Ovary (tissue), 9 donors: Measurements from ENCODE around the gene TRAPPC1. TPM values are rescaled to one million over a fixed set of nuclear protein-coding genes. Genes with fewer than 3 reads are reported as not detected.

Experiments used
- DNase-seq, 5 donors: peaks; one replicate each; pipeline ENCODE4 v3.0.0-alpha.2; 2019 to 2020
- H3K27ac ChIP-seq, 2 donors: fragments of 200-600 bp; one replicate each; pipeline versions ENCODE4 v1.5.1 to v1.8.0; 2019 to 2022
- H3K27me3 ChIP-seq: fragments of 200-600 bp; one replicate; pipeline ENCODE4 v1.8.0; 2022
- H3K36me3 ChIP-seq: fragments of 200-600 bp; sonication (generic); one replicate; pipeline ENCODE4 v1.5.1; 2019
- H3K4me1 ChIP-seq: one replicate; pipeline ENCODE4 v1.8.1; 2013; ENCODE audit warnings: mild to moderate bottlenecking, moderate library complexity; ENCODE audit not compliant: insufficient read depth
- H3K4me3 ChIP-seq: fragments of 200-600 bp; sonication (generic); one replicate; pipeline ENCODE4 v1.5.1; 2017
- H3K9me3 ChIP-seq, 2 donors: fragments of 200-600 bp in 1 of 2; sonication (generic) in 1 of 2; one replicate each; pipeline versions ENCODE4 v1.5.1 to v1.8.1; 2013 to 2019; ENCODE audit warnings: mild to moderate bottlenecking in 1 of 2, moderate library complexity in 1 of 2
- CTCF ChIP-seq, 3 donors: fragments of 450-650 bp in 2 of 3; fragments of 200-600 bp in 1 of 3; IDR thresholded peaks; one replicate each; pipeline versions ENCODE4 v1.5.1 to v1.8.0; 2016 to 2022; ENCODE audit warnings: antibody characterized with exemption in 3 of 3, mild to moderate bottlenecking in 1 of 3
- EP300 ChIP-seq: sonication (generic); formaldehyde crosslinking; IDR thresholded peaks from one replicate; pipeline ENCODE4 v1.6.1; 2017; ENCODE audit warnings: antibody characterized with exemption
- POLR2A ChIP-seq: fragments of 450-650 bp; IDR thresholded peaks from one replicate; pipeline ENCODE4 v1.6.1; 2017; ENCODE audit warnings: antibody characterized with exemption, mild to moderate bottlenecking, moderate library complexity
- WGBS, 3 donors: extraction: QIAGEN DNeasy Blood & Tissue Kit in 1 of 3; methylation state at CpG; one replicate each; pipeline versions ENCODE4 v1.1.5 to v1.1.7; 2013 to 2017; 5-methylcytosine and 5-hydroxymethylcytosine counted together
- intact Hi-C, 4 donors: fragments of 100-400 bp; cut with DNase I; formaldehyde crosslinking; loops; one replicate each; pipeline versions ENCODE4 v1.11.0 to v1.15.1; 2022 to 2023
- polyA plus RNA-seq, 2 donors: library from polyadenylated mRNA; stranded (reverse); fragments of 200-250 nt in 1 of 2; fragments of 350-450 nt in 1 of 2; fragmentation: Illumina TruSeq in 1 of 2; extraction: RNeasy Lipid Tissue Mini Kit (QIAGEN cat#74804) in 1 of 2; gene quantifications; one replicate each; pipeline ENCODE4 v1.2.3, GENCODE V29; 2013 to 2014
- total RNA-seq, 7 donors: library from RNA; depleted of rRNA in 2 of 7; stranded (reverse); fragments of >200 nt in 2 of 7; fragmentation: NEBNext Ultra II Directional in 3 of 7; extraction: Animal tissue kit (Norgen Biotek cat#: 25700) in 3 of 7; gene quantifications; one replicate each; pipeline versions ENCODE4 v1.1.0 to v1.2.4, GENCODE V29; 2016 to 2023
- donor health status: DM: no; HTN: no; CAD: no; lungs with moderate emphysema.
- donor health status: DM: no; HTN: no; CAD: no.
- donor health status: Bipolar disorder and iron deficiency.
- donor health status: DM: yes; HTN: yes; CAD: no.
- donor health status: DM: no; HTN: no; CAD: no.
- donor health status: DM: yes; HTN: yes; CAD: no.

TRAPPC1 gene
- total and polyA plus RNA-seq, 9 donors, result 27.5 to 238 (median 77.5) TPM

GRCh38 chr17:7972131-7972785, 40.5 kb upstream of the TRAPPC1 start:
- Histone ChIP-seq H3K4me1 (no peaks in the 10 kb centered on the region), H3K4me3 (no peak overlapping the region), H3K9me3 (no peaks in the 10 kb centered on the region), H3K27me3 (no peaks in the 10 kb centered on the region), H3K36me3 (no peaks in the 10 kb centered on the region), H3K27ac (no peak overlapping the region)
- DNase-seq, result no peak
- no peak for TF ChIP-seq EP300
- TF ChIP-seq CTCF (IDR thresholded peaks at IDR 0.05), result no peak
- no peak for TF ChIP-seq POLR2A
- intact Hi-C loops, result no loop called here
- WGBS, 3 donors, result 92 to 96% (median 95%) methylated on average over 8 of the region's 8 CpGs

GRCh38 chr17:7971651-7972050, 39.9 kb upstream of the TRAPPC1 start:
- TF ChIP-seq POLR2A, result no peak
- intact Hi-C loops, result no loop called here

GRCh38 chr17:7969433-7969832, 37.7 kb upstream of the TRAPPC1 start:
- DNase-seq, result no peak
- Histone ChIP-seq H3K4me3 (no peak overlapping the region), H3K4me1 (no peaks in the 10 kb centered on the region), H3K9me3 (no peaks in the 10 kb centered on the region), H3K27ac (no peak overlapping the region), H3K36me3 (no peaks in the 10 kb centered on the region), H3K27me3 (no peaks in the 10 kb centered on the region)
- 88 to 93% (median 92%) methylated on average over 6 of the region's 6 CpGs for WGBS, 3 donors
- intact Hi-C loops, result no loop called here
- TF ChIP-seq POLR2A, result no peak
- TF ChIP-seq CTCF (IDR thresholded peaks at IDR 0.05), result no peak
- no peak for TF ChIP-seq EP300

More at GRCh38 chr17:7971651-7972050, 39.9 kb upstream of the TRAPPC1 start:
- DNase-seq, result no peak
- H3K27ac ChIP-seq, result no peak overlapping the region
- H3K36me3 ChIP-seq, result no peaks in the 10 kb centered on the region
- no peaks in the 10 kb centered on the region for H3K9me3 ChIP-seq
- no peaks in the 10 kb centered on the region for H3K27me3 ChIP-seq
- H3K4me1 ChIP-seq, result no peaks in the 10 kb centered on the region
- 79 to 83% (median 83%) methylated on average over 4 of the region's 4 CpGs for WGBS, 3 donors
- no peak overlapping the region for H3K4me3 ChIP-seq

GRCh38 chr17:7967751-7968150, 36.0 kb upstream of the TRAPPC1 start:
- H3K36me3 ChIP-seq, result no peaks in the 10 kb centered on the region
- intact Hi-C loops, result no loop called here
- H3K4me1 ChIP-seq, result no peaks in the 10 kb centered on the region
- no peaks in the 10 kb centered on the region for H3K9me3 ChIP-seq
- H3K27ac ChIP-seq, result no peak overlapping the region
- TF ChIP-seq EP300 (no peak), POLR2A (no peak), CTCF (IDR thresholded peaks at IDR 0.05) (no peak)
- H3K27me3 ChIP-seq, result no peaks in the 10 kb centered on the region
- 44 to 78% (median 51%) methylated on average over 2 of the region's 2 CpGs for WGBS, 3 donors
- no peak overlapping the region for H3K4me3 ChIP-seq
- DNase-seq, result no peak

GRCh38 chr17:7961421-7961820, 29.7 kb upstream of the TRAPPC1 start:
- H3K4me1 ChIP-seq, result no peaks in the 10 kb centered on the region
- TF ChIP-seq EP300 (no peak), POLR2A (no peak), CTCF (IDR thresholded peaks at IDR 0.05) (no peak)
- DNase-seq, result no peak
- WGBS, 3 donors, result 2 to 12% (median 7%) methylated on average over 2 of the region's 2 CpGs
- no peaks in the 10 kb centered on the region for H3K9me3 ChIP-seq
- no peaks in the 10 kb centered on the region for H3K36me3 ChIP-seq
- intact Hi-C loops, result no loop called here
- H3K27ac ChIP-seq, result no peak overlapping the region
- H3K4me3 ChIP-seq, result no peak overlapping the region
- no peaks in the 10 kb centered on the region for H3K27me3 ChIP-seq
